GM19468 (cell line): ENCODE results near the gene PSMC5.
"Not testable (repeated sequence)": the region's sequence is repeated elsewhere in the genome, so short reads cannot be mapped to it uniquely, and the experiment has no call there.

Experiments
- ATAC-seq: cut with Tn5 transposase; IDR thresholded peaks from one replicate; pipeline ENCODE4 v1.9.1; 2021; ENCODE audit warnings: mild to moderate bottlenecking, moderate library complexity, moderate number of reproducible peaks; ENCODE audit not compliant: unreplicated experiment; ENCODE audit errors: extremely low read depth

Gene PSMC5

DNA sequence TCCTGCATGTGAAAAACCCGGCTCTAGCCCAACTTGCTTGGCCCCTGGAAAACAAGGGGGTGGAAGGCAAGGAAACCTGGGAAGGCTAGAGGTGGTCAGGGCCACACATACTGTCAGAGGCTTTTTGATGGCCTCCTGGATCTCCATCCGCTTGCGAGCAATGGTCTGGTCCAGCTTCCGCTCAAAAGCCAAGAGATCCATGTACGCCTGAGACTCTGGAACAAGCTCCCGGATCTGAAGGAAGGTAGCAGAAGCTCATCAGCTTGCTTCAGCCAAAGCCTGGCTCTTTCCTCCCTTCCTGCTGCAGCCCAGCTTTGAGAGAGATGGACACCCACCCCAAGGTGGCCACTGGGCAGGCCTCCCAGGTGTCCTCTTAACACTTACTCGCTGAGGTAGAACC lies 9.6 kb downstream of the PSMC5 start:
- no peak for ATAC-seq

DNA sequence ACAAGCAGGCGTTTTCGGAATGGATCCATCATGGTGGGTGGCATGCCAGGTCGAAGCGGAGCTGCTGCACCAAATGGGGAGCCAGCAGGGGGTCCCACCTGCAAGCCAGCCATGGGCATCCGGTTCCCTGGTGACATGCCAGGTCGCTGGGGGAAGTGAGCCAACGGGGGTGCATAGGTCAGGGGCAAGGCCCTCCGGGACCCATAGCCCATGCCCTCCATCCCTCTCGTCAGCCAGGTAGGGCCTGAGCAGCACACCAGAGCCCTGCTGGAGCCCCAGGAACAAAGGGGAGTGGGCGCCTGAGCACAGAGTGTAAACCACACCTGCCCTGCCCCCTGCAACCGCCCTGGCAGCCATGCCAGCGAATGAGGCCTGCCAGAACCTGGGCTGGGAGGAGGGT lies 10.2 kb downstream of the PSMC5 start:
- ATAC-seq: no peak

DNA sequence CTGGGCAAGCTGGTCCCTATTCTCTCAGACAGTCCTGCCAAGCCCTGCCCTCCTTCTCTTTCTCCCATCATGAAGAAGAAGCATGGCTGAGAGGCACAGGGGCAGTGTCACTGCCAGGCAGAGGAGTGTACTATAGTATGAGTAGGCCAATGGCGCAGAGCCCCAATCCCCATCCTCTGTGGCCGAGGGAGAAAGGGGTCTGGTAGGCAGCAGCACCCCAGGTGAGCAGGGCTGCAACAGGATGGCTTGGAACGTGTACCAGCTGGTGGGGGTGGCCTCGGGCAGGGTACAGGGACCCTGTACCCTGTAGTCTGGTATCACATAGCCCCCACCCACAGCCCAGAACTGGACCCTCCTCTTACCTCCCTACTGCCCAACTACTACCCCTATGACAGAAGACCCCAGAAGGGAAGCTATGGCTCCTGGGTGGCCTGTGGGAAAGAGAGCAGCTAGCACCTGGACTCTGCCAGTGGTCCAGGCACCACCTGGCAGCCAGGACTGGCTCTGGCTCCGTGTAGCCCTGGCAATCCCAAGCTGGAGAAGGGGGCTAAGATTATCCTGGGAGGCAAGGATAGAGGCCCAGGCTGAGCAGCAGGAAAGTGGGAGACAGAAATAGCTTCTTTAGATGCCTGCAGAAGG lies 10.8 kb downstream of the PSMC5 start:
- ATAC-seq: no peak

DNA sequence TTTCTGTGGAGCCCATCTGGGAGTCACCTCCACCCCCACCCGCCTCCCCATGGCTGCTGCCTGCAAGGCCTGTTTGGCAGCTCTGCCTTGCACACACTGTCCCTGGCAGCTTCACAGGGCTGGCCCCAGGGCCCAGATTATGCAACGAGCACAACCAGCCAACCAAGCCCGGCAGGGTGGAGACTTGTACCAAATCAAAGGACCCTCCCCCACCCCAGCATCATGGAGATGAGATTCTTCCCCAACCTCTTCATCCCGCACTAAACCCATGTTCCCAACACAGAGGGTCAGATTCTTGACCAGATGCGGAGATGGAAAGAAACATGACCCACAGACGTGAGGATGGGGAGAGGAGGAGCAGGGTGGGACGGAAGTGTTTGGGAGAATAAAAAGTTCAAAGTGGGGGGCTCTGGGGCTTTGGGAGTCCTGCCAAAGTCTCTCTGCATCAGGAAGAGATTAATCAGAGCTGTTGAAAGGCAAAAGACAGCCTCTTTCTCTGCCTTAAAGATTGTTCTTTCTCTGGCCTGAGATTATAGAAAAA lies 11.5 kb downstream of the PSMC5 start:
- no peak for ATAC-seq

DNA sequence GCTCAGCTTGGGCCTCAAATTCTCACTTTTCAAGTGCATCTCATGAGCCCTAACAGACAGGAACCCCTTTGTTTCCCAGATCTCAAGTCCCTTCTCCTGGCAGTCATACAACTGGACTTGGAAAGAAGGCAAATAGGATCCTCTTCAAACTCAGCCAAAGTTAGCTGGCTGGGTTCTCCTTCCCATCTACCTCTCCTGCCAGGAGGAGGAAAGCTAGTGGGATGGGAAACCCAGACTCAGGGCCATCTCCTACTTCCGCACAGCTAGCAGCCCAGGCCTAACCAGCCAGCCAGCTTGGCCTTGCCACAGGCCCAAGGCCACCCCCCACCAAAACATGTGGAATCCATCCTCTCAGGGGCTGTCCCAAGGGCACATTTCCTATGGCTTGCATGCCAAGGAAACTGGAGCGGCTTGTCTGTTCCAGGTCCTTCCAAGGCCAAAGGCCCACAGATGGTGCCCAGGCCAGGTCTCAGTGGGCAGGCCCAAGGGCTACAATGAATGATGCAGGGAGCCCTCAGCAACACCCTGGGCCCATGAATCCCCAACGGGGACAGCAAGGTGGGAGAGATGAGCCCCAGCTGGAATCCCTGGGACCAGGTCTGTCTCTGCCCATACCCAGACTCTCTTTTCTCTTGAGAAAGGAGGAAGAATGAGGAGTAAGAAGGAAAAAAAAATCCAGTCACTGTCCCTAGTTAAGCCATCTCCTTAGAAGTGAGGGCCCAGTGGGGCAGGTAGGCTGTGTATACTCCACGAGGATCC lies 13.5 kb downstream of the PSMC5 start:
- no peak for ATAC-seq

DNA sequence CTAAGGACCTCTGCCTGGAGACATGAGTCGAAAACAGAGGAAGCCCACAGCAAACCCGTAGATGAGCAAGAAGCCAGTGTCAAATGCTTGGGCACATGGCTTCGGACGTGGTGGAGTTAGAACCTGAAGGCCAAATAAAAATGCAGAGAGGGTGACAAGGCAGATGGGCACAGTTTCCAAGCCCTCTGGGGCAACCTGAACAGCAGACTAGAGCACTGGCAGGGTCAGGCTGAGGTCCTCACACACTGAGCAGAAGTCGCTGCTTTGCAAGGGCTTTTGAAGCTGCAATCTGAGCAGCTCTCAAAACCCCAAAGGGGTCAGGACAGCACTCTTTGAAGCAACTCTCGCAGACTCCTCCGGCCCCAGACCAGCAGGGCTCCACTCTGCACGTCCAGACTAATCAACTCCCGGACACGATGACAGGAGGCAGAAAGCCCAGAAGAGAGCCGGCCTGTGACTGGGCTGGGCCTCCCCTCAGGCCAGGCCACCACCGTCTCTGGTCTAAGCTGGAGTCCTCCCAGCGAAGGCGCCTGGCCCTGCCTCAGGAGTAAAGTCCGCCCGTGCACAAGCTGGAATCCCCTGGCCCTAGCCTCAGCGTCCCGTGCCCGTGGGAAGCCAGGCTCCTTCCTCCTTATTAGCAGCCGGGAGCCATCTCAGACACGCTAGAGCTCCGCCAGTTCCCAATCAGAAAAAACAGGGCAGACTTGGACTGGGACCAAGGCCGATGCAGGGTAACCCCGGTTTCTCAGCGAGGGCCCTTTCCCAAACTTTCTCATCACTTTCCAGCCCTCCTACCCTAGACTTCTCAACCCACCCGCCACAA lies 14.3 kb downstream of the PSMC5 start:
- ATAC-seq: no peak

DNA sequence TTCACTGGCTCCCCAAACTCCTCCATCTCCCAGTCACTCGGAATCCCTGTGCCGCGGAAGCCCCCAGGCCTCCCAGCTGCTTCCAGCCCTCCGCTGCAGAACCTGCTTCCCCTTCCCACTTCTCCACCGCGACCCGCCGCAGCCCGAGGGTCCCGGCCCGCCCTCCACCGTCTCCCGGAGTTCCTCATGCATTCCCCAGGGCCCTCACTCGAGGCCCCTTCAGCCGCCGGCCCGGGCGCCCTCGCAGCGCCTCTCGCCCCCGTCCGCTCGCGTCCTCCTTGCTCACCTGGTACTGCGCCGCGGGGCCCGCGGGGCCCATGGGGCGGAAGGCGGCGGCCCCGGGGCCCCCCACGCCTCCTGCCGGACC lies 14.9 kb downstream of the PSMC5 start:
- peak; percentile 4 for ATAC-seq

DNA sequence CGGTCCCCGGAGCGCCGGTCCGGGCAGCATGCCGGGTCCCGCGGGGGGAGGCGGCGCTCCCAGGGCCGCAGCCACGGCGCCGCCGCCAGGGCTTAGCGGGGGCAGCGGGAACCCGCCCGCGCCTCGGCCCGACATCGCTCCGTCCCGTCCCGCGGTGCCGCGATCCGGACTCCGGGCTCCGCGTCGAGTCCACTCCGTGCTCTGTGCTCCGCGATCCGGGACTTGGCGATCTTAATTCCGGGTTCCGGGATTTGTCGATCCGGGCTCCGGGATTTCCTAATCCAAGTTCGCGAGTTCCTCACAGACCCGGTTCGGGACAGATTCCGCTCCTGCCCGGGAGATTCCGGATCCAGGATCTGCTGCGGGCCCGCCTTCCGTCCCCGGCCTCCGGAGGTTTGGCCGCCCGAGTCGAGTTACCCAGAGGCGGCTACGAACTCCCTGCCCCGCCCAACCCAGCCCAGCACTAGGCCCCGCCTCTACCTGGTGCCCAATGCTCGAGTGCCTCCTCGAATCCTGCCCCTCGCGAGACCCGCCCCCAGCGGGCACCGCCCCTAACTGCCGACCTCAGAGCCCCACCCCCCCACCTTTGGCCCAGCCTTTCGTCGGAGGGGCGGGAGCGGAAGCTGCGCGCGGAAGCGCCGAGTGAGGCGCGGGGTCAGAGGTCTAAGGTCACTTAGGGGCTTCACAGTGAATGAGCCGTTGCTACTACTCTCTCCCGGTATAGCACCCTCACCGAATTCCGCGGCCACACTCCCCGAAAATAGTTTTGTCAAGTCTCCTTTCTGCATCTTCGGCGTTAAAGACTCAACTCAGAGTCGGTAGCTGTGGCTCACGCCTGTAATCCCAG lies 15.5 kb downstream of the PSMC5 start, which contains the start of gene SMARCD2:
SMARCD2 (minus strand) TSS at position 146 of the 847 bp plus-strand sequence; CDS start at position 135, 11 bp downstream.
- ATAC-seq: peak; percentile 65

DNA sequence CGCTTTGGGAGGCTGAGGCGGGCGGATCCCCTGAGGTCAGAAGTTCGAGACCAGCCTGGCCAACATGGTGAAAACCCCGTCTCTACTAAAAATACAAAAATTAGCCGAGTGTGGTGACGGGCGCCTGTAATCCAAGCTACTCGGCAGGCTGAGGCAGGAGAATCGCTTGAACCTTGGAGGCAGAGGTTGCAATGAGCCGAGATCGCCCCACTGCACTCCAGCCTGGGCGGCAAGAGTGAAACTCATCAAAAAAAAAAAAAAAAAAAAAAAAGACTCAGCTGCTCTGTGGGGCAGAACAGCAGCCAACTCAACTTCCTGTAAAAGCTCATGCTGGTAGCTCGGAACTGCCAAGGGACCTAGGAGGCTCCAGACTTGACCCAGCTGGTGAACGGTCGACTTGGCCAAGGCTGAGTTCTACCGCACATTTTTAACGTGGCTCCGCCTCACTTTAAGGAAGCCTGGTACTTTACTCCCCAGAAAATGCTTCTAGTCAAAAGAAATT lies 16.2 kb downstream of the PSMC5 start:
- ATAC-seq: not testable (repeated sequence)

DNA sequence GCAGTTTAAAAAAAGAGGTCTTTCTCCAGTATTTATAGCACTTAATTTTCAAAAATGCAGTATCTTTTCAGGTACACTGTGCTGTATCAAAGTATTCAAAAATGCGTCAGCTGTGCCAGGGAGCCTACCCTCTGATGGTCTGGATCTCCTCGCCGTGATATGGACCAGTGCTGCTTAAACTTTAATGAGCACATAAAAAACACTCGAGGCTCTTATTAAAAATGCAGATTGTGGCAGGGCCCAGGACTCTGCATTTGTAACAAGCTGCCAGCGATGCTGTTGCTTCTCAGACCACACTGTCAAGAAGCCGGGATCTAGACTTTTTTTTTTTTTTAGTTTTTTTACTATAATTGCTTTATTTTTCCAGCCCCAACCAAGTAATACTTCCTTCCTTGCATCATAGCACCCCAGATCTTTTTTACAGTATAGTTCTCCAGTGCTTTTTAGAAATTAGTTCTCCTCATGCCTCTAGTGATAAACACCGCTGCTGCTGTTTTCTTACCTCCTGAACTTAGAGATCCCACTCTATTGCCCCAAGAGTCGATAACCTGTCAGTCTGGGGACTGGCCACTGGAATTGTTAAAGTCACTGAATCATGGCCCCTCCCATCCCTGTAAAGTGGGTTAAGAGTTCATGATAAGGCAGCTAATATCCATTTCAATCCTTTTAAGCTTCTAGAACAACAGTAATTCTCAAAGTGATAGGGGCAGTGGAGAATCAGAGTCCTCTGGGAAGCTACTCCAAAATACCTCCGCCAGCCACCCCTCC lies 16.9 kb downstream of the PSMC5 start:
- no peak for ATAC-seq

DNA sequence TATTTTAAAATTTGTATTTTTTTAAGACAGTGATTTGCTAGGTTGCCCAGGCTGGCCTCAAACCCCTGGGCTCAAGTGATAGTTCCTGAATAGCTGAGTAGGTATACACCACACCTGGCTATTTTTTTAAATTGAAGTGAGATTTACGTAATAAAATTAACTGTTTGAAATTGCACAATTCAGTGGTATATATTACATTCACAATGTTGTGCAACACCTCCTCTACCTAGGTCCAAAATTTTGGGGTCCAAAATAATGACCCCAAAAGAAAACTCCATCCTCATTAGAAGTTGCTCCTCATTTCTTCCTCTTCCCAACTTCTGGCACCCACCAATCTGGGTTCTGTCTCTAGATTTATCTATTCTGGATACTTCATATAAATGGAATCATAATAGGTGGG lies 18.3 kb downstream of the PSMC5 start:
- ATAC-seq: no peak

DNA sequence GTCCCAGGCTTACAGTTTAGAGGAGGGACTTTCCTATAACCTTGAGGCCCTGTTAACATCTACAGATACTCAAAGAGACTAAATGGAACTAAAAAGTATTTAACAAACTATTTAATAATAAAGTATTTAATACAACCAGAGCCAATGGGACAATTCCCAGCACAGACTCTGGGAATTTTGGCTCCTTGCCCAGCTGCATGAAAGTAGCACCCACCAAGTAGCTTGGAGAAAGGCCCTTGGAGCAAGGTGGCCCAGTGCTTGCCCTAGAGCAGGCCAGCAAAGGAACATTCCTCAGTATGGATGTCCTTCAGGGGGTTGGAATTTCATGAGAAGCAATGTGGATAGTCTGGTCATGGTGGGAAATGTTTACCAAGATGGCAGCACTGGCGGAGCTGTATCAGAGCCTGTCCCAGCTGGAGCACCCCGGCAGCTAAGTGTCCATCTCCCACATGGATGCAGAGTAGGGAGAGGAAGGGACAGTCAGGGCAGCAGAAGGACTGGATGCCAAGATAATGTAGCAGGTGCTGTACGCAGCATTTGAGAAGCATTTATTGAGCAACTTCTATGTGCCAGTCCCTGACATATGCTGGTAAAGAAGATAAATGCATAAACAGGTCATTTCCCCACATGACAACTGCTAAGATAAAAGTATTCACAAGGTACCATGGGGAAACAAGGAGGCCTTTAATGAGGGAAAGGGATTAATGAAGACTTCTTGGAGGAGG lies 20.5 kb downstream of the PSMC5 start:
- ATAC-seq: no peak

DNA sequence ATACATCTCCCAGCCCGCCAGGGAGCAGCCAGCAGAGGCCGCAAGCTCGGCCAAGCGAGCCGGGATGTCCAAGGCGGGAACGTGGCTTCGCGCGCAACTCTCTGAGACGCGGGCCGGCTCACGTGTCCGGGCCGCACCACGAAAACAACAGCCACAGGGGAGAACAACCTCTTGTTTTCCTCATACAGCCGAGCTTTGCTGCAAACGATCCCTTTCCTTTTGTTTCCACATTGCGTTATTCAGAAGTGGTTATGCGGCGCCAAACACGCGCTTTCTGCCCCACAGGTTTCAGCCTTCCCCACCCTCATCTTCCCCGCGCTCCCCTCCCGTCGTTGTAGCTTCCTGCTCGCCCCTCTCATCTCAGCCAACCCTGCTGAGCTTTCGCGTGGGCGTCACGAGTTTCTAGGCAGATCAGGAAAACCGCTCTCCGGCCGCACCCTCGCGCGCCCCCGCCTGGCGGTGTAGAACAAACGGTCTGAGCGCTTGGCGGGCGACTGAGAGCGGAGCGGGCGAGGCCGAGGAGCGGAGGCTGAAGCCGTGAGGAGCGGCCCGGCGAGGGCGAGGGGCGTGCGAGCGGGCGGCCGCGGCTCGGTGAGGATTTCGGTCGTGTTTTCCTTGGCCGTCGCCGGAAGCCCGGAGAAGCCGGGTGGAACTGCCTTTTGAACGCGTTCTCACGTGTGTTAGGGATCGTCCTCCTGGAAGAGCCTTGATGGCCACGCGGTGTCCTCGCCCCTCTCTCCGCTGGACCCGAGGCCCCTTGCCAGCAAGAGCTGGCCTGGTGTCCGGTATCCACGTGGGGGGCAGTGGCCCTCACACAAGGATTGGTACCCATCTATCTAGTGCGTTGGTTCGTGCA lies 21.8 kb downstream of the PSMC5 start:
- no peak for ATAC-seq

DNA sequence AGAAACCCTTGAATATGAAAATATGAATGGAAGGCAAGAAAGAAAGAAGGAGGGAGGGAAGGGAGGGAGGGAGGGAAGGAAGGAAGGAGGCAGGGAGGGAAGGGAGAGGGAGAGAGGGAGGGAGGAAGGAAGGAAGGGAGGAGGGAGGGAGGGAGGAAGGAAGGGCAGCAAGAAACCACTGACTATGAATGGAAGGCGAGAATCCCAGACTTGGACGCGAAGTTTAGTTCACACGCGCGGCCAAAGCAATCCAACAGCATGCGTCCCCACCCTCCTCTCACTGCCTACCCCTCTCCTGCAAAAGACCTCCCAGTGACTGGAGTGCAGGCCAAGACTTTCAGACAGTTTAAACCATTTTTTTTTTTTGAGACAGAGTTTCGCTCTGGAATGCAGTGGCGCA lies 23.2 kb downstream of the PSMC5 start:
- ATAC-seq: no peak

DNA sequence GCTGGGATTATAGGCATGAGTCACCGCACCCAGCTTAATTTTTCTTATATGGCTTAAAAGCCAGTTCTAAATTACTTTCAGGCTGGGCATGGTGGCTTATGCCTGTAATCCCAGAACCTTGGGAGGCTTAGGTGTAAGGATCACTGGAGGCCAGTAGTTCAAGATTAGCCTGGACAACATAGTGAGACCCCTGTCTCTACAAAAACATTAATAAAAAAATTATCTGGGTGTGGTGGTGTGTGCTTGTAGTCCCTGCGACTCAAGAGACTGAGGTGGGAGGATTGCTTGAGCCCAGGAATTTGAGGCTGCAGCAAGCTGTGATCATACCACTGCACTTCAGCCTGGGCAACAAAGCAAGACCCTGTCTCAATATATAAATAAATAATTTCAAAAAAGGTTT lies 26.0 kb downstream of the PSMC5 start:
- ATAC-seq: no peak

DNA sequence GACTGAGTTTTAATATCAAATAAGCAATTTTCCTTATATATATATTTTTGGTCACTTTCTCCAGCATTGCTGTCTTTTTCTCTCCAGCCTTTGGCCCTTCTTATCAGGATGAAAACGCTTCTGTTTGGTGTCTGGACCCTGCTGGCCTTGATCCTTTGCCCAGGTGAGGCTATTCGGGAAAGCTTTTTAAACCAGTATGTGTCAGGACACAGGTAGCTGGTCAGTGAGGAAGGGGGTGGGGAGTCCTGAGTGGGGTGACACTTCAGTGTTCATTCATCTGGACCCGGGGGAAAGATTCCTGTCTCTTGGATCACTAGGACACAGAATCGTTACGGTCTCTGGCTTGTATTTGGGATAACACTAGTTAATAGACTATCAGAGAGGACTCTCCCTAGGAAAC lies 27.5 kb downstream of the PSMC5 start:
- ATAC-seq: no peak

DNA sequence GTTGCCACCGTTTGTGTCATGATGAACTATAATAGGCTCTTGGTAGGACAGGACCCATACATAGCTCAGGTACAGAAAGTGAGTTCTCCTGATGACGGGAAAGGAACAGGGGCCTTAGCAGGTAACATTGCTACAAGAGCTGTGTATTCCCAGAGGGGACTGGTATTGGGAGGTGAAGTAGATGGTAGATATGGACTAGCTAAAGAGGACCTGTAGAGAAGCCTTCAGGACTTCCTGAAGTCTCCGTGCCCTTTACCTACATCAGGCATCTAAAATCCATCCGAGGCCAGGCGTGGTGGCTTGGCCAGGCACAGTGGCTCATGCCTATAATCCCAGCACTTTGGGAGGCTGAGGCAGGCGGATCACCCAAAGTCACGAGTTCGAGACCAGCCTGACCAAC lies 28.0 kb downstream of the PSMC5 start:
- ATAC-seq: no peak
